Astrocyte of the spinal cord (primary cell): ENCODE results near the gene HEMK1.

Source experiments
- DNase-seq: peaks from one replicate; pipeline ENCODE4 v3.0.0; 2011; ENCODE audit warnings: low read depth, low spot score
- H3K4me3 ChIP-seq: 2 replicates; pipeline ENCODE4 v1.5.1; 2011; ENCODE audit warnings: low read depth, mild to moderate bottlenecking, low read length, moderate library complexity
- in situ Hi-C: cut with HindIII; loops from 2 replicates; pipeline ENCODE4 v1.10.0; 2017; ENCODE audit warnings: low sequenced_read_pairs
- TF ChIP-seq, protein P1 (sequence below): IDR thresholded peaks from 2 replicates; pipeline ENCODE4 v1.5.1; 2012; ENCODE audit warnings: low read depth, mild to moderate bottlenecking, low read length, inconsistent platforms

HEMK1 gene

DNA sequence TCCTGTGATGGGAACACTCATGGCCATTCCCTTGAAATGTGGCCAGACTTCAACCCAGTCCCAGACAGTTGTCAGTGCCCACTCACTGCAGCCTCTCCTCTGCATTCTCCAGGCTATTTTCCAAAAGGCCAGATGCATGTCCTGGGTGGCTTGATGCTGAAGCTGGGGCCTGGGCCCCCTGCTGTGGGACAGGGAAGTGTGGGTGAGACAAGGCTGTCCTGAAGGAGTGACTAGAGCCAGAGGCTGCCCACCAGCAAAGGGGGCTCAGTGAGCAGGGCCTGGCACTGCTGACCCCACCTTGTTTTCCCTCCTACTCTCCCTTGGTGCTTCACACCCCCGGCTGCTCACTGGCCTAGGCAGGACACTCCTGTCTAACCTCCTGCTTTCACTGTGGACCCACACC is 30.4 kb downstream of the HEMK1 start:
- TF ChIP-seq, protein P1, sequence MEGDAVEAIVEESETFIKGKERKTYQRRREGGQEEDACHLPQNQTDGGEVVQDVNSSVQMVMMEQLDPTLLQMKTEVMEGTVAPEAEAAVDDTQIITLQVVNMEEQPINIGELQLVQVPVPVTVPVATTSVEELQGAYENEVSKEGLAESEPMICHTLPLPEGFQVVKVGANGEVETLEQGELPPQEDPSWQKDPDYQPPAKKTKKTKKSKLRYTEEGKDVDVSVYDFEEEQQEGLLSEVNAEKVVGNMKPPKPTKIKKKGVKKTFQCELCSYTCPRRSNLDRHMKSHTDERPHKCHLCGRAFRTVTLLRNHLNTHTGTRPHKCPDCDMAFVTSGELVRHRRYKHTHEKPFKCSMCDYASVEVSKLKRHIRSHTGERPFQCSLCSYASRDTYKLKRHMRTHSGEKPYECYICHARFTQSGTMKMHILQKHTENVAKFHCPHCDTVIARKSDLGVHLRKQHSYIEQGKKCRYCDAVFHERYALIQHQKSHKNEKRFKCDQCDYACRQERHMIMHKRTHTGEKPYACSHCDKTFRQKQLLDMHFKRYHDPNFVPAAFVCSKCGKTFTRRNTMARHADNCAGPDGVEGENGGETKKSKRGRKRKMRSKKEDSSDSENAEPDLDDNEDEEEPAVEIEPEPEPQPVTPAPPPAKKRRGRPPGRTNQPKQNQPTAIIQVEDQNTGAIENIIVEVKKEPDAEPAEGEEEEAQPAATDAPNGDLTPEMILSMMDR, result no peak
- no peak overlapping the region for H3K4me3 ChIP-seq
- in situ Hi-C loops, result no loop called here

DNA sequence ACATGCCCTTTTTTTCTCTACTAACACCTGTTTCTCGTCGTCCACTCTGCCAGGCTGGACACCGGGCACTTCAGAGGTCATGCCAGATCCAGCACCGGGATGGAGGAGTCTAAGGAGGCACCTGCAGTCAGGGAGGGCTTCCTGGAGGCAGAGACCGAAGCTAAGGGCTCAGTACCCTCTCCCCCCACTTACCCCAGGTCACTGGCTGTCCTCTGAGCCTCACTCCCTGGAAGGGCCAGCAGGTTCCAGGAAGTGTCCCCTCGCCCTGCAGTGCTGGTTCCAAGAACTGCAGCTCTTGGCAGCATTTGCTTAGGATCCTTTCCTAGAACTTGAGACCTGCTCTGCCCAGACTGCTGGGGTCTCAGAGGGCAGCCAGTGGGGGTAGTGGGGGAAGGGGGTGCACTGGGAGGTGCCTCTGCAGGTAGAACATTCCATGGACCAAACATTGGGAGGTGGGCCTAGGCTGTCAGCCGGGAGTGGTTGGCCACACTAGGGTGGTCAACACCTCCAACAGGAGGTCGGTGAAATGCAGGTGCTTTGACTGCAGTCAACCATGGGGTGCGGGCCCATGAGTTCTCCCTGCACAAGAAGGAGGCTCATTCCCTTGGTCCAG is 30.9 kb downstream of the HEMK1 start:
- in situ Hi-C loops, result no loop called here
- DNase-seq, result no peak
- H3K4me3 ChIP-seq, result no peak overlapping the region
- TF ChIP-seq, protein P1, result no peak

More for the DNA sequence above, 30.4 kb downstream of the HEMK1 start:
- DNase-seq, result no peak

DNA sequence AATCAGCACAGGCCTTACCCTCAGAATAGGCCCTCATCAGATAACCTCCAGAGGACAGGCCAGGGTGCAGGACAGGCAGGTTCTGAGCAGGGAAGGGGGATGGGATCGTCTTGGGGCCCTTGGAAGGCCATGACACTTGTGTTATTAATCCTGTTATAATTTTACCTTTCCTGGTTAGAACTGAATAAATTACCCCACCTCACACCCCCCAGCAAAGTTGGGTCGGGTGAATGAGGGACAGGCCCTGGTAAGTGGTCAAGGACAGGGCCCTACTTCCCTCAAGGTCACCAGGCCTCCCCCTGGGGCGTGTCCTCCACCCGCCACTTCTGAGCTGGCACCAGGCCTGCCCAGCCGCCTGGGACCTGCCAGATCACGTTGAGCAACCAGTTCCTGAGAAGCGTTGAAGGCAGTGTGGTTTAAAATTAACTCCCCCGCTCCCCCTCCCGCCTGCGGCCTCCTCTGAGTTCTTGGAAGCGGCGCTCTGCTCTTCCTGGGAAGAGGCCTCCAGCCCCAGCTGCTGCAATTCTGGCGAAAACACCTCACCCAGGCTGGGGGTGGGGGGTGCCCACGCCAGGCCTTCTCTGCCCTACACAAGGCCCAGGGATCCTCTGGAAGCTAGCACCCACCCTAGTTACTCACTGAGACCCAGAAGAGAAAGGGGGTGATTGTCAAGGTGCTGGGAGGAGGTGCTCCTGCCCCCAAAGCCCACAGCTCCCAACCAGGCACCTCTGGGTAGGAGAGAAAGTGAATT is 31.7 kb downstream of the HEMK1 start:
- peak; percentile 97 for DNase-seq
- in situ Hi-C loops, result no loop called here
- TF ChIP-seq, protein P1, result no peak
- no peak overlapping the region for H3K4me3 ChIP-seq

DNA sequence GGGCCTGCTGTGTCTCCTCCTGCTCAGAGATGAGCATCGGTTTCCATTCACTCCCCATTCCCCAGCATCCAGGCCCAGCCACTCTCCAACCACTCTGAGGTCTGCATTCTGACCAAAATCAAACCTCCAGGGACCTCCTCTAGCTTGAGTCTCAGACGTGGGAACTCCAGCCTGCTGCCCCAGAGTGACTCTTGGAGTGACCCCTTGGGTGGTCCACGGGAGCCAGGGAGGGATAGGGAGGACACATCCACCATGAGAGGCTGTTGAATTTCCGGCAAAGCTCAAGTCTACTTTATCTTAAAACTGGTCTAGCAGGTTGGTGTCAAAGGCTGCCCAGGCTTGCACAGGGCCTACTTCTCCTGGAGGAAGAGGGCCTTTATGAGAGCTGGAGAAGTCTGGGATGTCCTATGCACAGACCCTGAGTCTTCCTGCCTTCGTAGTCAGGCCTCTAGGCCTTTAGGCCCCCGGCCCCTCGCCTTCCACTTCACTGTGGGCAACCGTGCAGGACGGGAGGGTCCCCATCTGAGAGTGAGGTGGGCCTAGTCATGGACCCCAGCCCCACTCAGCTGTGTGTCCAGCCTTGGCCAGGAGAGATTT is 33.4 kb downstream of the HEMK1 start:
- TF ChIP-seq, protein P1, result no peak
- in situ Hi-C loops, result no loop called here
- H3K4me3 ChIP-seq, result no peak overlapping the region
- DNase-seq, result no peak

DNA sequence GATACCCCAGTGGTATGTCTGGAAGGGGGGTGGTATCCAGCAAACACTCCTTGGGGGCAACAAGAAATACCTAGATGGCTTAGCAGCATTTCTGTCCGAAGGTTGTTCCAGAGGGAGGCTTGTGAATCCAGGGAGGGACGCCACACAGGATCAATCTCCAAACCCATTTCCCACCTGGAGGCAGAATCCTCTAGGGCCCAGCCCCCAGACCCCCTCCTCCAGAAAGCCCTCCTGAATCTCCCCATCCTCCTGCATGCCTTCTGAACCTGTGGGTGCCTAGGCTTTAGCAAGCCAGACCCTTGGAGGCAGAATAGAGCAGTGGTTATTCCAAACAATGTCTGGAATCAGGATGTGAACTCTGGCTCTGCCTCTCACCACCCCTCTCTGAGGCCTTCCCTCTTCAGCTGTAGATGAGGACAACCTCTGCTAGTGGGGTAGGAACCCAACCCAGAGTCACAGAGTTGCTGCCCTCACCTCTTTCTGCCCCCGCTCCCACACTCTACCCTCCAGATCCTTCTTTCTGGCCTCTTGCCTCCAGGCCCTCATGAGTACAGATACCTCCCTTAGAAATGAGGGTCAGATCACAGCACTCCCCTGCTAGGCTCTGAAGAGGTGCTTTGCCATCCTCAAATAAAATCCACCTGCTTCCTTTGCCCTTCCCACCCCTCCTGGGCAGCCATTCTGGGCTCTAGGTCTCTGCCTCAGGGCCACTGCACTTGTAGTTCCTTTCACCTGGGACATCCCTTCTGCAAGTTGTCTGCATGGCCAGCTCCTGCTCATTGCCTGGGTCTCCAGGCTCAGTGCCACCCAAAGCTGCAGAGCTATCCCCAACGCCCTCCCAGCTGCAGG is 34.2 kb downstream of the HEMK1 start:
- DNase-seq, result no peak
- H3K4me3 ChIP-seq, result no peak overlapping the region
- TF ChIP-seq, protein P1, result no peak
- in situ Hi-C loops, result no loop called here

DNA sequence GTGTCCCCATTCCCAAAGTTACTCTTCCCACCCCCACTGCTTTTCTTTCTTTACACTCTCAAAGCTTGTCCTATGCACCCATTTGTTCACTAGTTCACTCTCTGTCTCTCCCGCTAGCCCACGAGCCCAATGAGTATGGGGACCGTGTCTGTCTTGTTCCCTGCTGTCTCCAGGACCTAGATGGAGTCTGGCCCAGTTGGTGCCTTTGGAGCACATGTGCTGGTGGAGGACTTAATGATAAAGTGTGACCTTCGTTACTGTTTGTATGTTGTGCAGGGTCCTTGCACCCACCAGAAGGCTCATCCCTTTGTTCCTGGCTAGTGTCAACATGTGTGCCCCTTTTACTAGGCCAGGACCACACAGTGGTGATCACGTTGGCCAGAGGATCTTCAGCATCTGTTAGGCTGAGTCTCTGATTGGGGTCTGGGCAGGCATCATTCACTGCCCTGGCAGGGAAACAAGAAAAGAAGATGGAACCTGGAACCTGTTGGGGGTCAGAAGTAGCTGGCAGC is 34.8 kb downstream of the HEMK1 start:
- DNase-seq, result no peak
- no peak overlapping the region for H3K4me3 ChIP-seq
- in situ Hi-C loops, result no loop called here
- TF ChIP-seq, protein P1, result no peak
